HEK293 (cell line): ENCODE measurements around the gene IL12RB1.

Experiments used
- BCL11A ChIP-seq: fragments of 450-650 bp; formaldehyde crosslinking; IDR thresholded peaks from 2 replicates; pipeline ENCODE4 v1.5.1; 2016; ENCODE audit warnings: low read depth, missing biosample characterization, missing genetic modification characterization
- KLF10 ChIP-seq: fragments of 450-650 bp; IDR thresholded peaks from 2 replicates; pipeline ENCODE4 v1.5.1; 2018; ENCODE audit warnings: missing biosample characterization, mild to moderate bottlenecking, missing genetic modification characterization
- PRDM10 ChIP-seq: fragments of 450-650 bp; formaldehyde crosslinking; IDR thresholded peaks from 2 replicates; pipeline ENCODE4 v1.5.1; 2016; ENCODE audit warnings: missing biosample characterization, missing genetic modification characterization
- REPIN1 ChIP-seq: fragments of 450-650 bp; formaldehyde crosslinking; IDR thresholded peaks from 2 replicates; pipeline ENCODE4 v1.5.1; 2017; ENCODE audit warnings: missing biosample characterization, missing genetic modification characterization, low read depth
- SP3 ChIP-seq: fragments of 450-650 bp; formaldehyde crosslinking; IDR thresholded peaks from 2 replicates; pipeline ENCODE4 v1.5.1; 2016; ENCODE audit warnings: missing biosample characterization, missing genetic modification characterization
- SP7 ChIP-seq: fragments of 450-650 bp; formaldehyde crosslinking; IDR thresholded peaks from 2 replicates; pipeline ENCODE4 v1.5.1; 2016; ENCODE audit warnings: missing biosample characterization, missing genetic modification characterization
- YY2 ChIP-seq: fragments of 450-650 bp; formaldehyde crosslinking; IDR thresholded peaks from 2 replicates; pipeline ENCODE4 v1.5.1; 2016; ENCODE audit warnings: missing biosample characterization, missing genetic modification characterization
- ZBTB21 ChIP-seq: fragments of 450-650 bp; formaldehyde crosslinking; IDR thresholded peaks from 2 replicates; pipeline ENCODE4 v1.5.1; 2017; ENCODE audit warnings: missing biosample characterization, missing genetic modification characterization
- ZBTB48 ChIP-seq: fragments of 450-650 bp; formaldehyde crosslinking; IDR thresholded peaks from 2 replicates; pipeline ENCODE4 v1.5.1; 2016; ENCODE audit warnings: missing biosample characterization, missing genetic modification characterization
- ZNF10 ChIP-seq: fragments of 450-650 bp; formaldehyde crosslinking; IDR thresholded peaks from 2 replicates; pipeline ENCODE4 v1.5.1; 2017; ENCODE audit warnings: missing biosample characterization, missing genetic modification characterization
- ZNF184 ChIP-seq: fragments of 450-650 bp; IDR thresholded peaks from 2 replicates; pipeline ENCODE4 v1.5.1; 2018; ENCODE audit warnings: missing biosample characterization, mild to moderate bottlenecking, missing genetic modification characterization
- ZNF221 ChIP-seq: fragments of 450-650 bp; formaldehyde crosslinking; IDR thresholded peaks from 2 replicates; pipeline ENCODE4 v1.5.1; 2017; ENCODE audit warnings: missing biosample characterization, missing genetic modification characterization, borderline replicate concordance
- ZNF24 ChIP-seq: fragments of 450-650 bp; formaldehyde crosslinking; IDR thresholded peaks from 2 replicates; pipeline ENCODE4 v1.5.1; 2016; ENCODE audit warnings: missing biosample characterization, missing genetic modification characterization
- ZNF302 ChIP-seq: fragments of 450-650 bp; formaldehyde crosslinking; IDR thresholded peaks from 2 replicates; pipeline ENCODE4 v1.5.1; 2016; ENCODE audit warnings: missing biosample characterization, missing genetic modification characterization, low read depth
- ZNF335 ChIP-seq: fragments of 450-650 bp; formaldehyde crosslinking; conservative IDR thresholded peaks from 2 replicates; pipeline ENCODE4 v1.5.1; 2016; ENCODE audit warnings: missing biosample characterization, missing genetic modification characterization
- ZNF366 ChIP-seq: fragments of 450-650 bp; formaldehyde crosslinking; conservative IDR thresholded peaks from 2 replicates; pipeline ENCODE4 v1.5.1; 2016; ENCODE audit warnings: missing biosample characterization, missing genetic modification characterization
- ZNF449 ChIP-seq: fragments of 450-650 bp; formaldehyde crosslinking; IDR thresholded peaks from 2 replicates; pipeline ENCODE4 v1.5.1; 2017; ENCODE audit warnings: missing biosample characterization, mild to moderate bottlenecking, missing genetic modification characterization, moderate library complexity
- ZNF488 ChIP-seq: fragments of 450-650 bp; formaldehyde crosslinking; IDR thresholded peaks from 2 replicates; pipeline ENCODE4 v1.5.1; 2016; ENCODE audit warnings: missing biosample characterization, missing genetic modification characterization
- ZNF501 ChIP-seq: fragments of 450-650 bp; formaldehyde crosslinking; IDR thresholded peaks from 2 replicates; pipeline ENCODE4 v1.5.1; 2016; ENCODE audit warnings: missing biosample characterization, missing genetic modification characterization
- ZNF558 ChIP-seq: fragments of 450-650 bp; formaldehyde crosslinking; IDR thresholded peaks from 2 replicates; pipeline ENCODE4 v1.5.1; 2016; ENCODE audit warnings: missing biosample characterization, missing genetic modification characterization
- ZNF623 ChIP-seq: fragments of 450-650 bp; formaldehyde crosslinking; IDR thresholded peaks from 2 replicates; pipeline ENCODE4 v1.5.1; 2016; ENCODE audit warnings: missing biosample characterization, missing genetic modification characterization
- ZNF704 ChIP-seq: fragments of 450-650 bp; formaldehyde crosslinking; IDR thresholded peaks from 2 replicates; pipeline ENCODE4 v1.5.1; 2016; ENCODE audit warnings: missing biosample characterization, missing genetic modification characterization
- ZNF785 ChIP-seq: fragments of 450-650 bp; formaldehyde crosslinking; IDR thresholded peaks from 2 replicates; pipeline ENCODE4 v1.5.1; 2016; ENCODE audit warnings: missing biosample characterization, missing genetic modification characterization
- ZNF792 ChIP-seq: fragments of 450-650 bp; formaldehyde crosslinking; IDR thresholded peaks from 2 replicates; pipeline ENCODE4 v1.5.1; 2016; ENCODE audit warnings: missing biosample characterization, missing genetic modification characterization
- ZXDB ChIP-seq: fragments of 450-650 bp; formaldehyde crosslinking; IDR thresholded peaks from 2 replicates; pipeline ENCODE4 v1.5.1; 2016; ENCODE audit warnings: missing biosample characterization, missing genetic modification characterization

Gene IL12RB1

GRCh38 chr19:18029617-18030338, 57.0 kb downstream of the IL12RB1 start (continued):
- 0 out of 2 replicates have a peak, but pooled peaks have one; percentile 38 for TF ChIP-seq PRDM10 (tag by site-specific recombination)
- no peak for TF ChIP-seq ZNF221 (tag by site-specific recombination)
- TF ChIP-seq ZXDB (tag by site-specific recombination): peak; percentile 15; the same call in 1 of the 2 replicates
- no peak for TF ChIP-seq ZNF488
- TF ChIP-seq ZBTB48 (tag by site-specific recombination): no peak
- 0 out of 2 replicates have a peak, but pooled peaks have one; percentile 42 for TF ChIP-seq ZNF24 (tag by site-specific recombination)
- 0 out of 2 replicates have a peak, but pooled peaks have one; percentile 26 for TF ChIP-seq BCL11A
- peak; percentile 100 for TF ChIP-seq ZNF792 (tag by site-specific recombination)
- peak; percentile 55 for TF ChIP-seq ZNF335 (tag by site-specific recombination)
- TF ChIP-seq ZBTB21: peak; percentile 57
- no peak for TF ChIP-seq ZNF785 (tag by site-specific recombination)
- TF ChIP-seq ZNF302: no peak
- TF ChIP-seq SP3 (tag by site-specific recombination): 0 out of 2 replicates have a peak, but pooled peaks have one; percentile 7
- TF ChIP-seq ZNF366: peak; percentile 62
- TF ChIP-seq ZNF184 (tag by site-specific recombination): 0 out of 2 replicates have a peak, but pooled peaks have one; percentile 23
- no peak for TF ChIP-seq ZNF558 (tag by site-specific recombination)
- TF ChIP-seq YY2 (tag by site-specific recombination): 0 out of 2 replicates have a peak, but pooled peaks have one; percentile 21
- no peak for TF ChIP-seq KLF10 (tag by site-specific recombination)
- peak; percentile 18; the same call in 1 of the 2 replicates for TF ChIP-seq ZNF623 (tag by site-specific recombination)
- no peak for TF ChIP-seq ZNF704 (tag by site-specific recombination)
- no peak for TF ChIP-seq REPIN1
- peak; percentile 55 for TF ChIP-seq SP7 (tag by site-specific recombination)
- TF ChIP-seq ZNF449 (tag by site-specific recombination): 0 out of 2 replicates have a peak, but pooled peaks have one; percentile 51
- TF ChIP-seq ZNF501: 0 out of 2 replicates have a peak, but pooled peaks have one; percentile 32
- TF ChIP-seq ZNF10 (tag by site-specific recombination): peak; percentile 82
- TF ChIP-seq, all 188 proteins: peak for 31
